ENCODE data around the gene PARD3B. TPM values are rescaled to one million over a fixed set of nuclear protein-coding genes. Genes with fewer than 3 reads are reported as not detected.

Gene PARD3B
- total and polyA plus RNA-seq, 10 of the 15 experiments (the other 5 are each of a cell fraction or from before 2014, with no cell fraction given): 0.01 to 0.54 (median 0.07) TPM; not detected in 7

GRCh38 chr2:205333351-205333750 lies 788.1 kb downstream of the PARD3B start (continued):
- TF ChIP-seq, protein P1, sequence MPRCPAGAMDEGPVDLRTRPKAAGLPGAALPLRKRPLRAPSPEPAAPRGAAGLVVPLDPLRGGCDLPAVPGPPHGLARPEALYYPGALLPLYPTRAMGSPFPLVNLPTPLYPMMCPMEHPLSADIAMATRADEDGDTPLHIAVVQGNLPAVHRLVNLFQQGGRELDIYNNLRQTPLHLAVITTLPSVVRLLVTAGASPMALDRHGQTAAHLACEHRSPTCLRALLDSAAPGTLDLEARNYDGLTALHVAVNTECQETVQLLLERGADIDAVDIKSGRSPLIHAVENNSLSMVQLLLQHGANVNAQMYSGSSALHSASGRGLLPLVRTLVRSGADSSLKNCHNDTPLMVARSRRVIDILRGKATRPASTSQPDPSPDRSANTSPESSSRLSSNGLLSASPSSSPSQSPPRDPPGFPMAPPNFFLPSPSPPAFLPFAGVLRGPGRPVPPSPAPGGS (IDR thresholded peaks at IDR 0.05; ENCODE audit: borderline replicate concordance, insufficient read depth, low read depth, low read length, poor library complexity, severe bottlenecking): no peak

GRCh38 chr2:205337274-205337673 lies 792.0 kb downstream of the PARD3B start:
- Histone ChIP-seq H3K27me3 (replicated peaks in 1 of 2; ENCODE audit: control insufficient read depth in 2 of 2, insufficient read depth in 2 of 2, low read length in 1 of 2) (no peaks in the 10 kb centered on the region), H3K9me3 (replicated peaks; ENCODE audit: control insufficient read depth, insufficient read depth, low read length) (no peaks in the 10 kb centered on the region; the same call in 2 of the 3 replicates), H3K27ac (ENCODE audit: control insufficient read depth, insufficient read depth) (no peak overlapping the region), H3K79me2 (ENCODE audit: control insufficient read depth, insufficient read depth, low read length) (no peaks in the 10 kb centered on the region), H3K4me1 (ENCODE audit: control insufficient read depth, insufficient read depth, low read length) (no peaks in the 10 kb centered on the region), H4K20me1 (ENCODE audit: control insufficient read depth, insufficient read depth) (no peaks in the 10 kb centered on the region), H3K4me3 (no peak overlapping the region), H3K36me3 (ENCODE audit: control insufficient read depth in 2 of 2, insufficient read depth in 2 of 2, low read length in 1 of 2) (no peaks in the 10 kb centered on the region), H3K9ac (ENCODE audit: control insufficient read depth, insufficient read depth, low read length) (no peak overlapping the region), H3K4me2 (ENCODE audit: control insufficient read depth, insufficient read depth) (no peak overlapping the region), H2AFZ (ENCODE audit: control insufficient read depth, low read depth, low read length) (no peak overlapping the region)
- RAD21 ChIA-PET (ENCODE audit: unreplicated experiment): no interaction called here
- SMC1A ChIA-PET (ENCODE audit: uncharacterized antibody, unreplicated experiment): no interaction called here
- CTCF ChIA-PET: interaction anchor here (1.5 kb wide), 1 partner anchor 14 kb away, joined by 5 read pairs; no protein-coding TSS in a partner anchor
- no peak for DNase-seq (ENCODE audit: low read depth, low spot score)
- FAIRE-seq: no peak
- BruUV-seq (replicated peaks): no TSS peak
- no peak for ATAC-seq
- intact Hi-C loops (cut with micrococcal nuclease; ENCODE audit: unreplicated experiment): no loop called here
- POLR2A ChIA-PET: no interaction called here
- in situ Hi-C loops (cut with MboI): no loop called here
- no peak for TF ChIP-seq REST (IDR thresholded peaks at IDR 0.05; ENCODE audit: low read depth, low read length)
- TF ChIP-seq ZZZ3 (IDR thresholded peaks at IDR 0.05; ENCODE audit: control insufficient read depth, insufficient read length, low read depth): no peak
- no peak for TF ChIP-seq EED (IDR thresholded peaks at IDR 0.05; ENCODE audit: low read depth)
- no peak for TF ChIP-seq HSF1 (IDR thresholded peaks at IDR 0.05; ENCODE audit: low read depth, low read length)
- TF ChIP-seq NBN (IDR thresholded peaks at IDR 0.05): no peak
- no peak for TF ChIP-seq E2F4 (IDR thresholded peaks at IDR 0.05; ENCODE audit: low read depth, low read length)
- TF ChIP-seq, protein P2, sequence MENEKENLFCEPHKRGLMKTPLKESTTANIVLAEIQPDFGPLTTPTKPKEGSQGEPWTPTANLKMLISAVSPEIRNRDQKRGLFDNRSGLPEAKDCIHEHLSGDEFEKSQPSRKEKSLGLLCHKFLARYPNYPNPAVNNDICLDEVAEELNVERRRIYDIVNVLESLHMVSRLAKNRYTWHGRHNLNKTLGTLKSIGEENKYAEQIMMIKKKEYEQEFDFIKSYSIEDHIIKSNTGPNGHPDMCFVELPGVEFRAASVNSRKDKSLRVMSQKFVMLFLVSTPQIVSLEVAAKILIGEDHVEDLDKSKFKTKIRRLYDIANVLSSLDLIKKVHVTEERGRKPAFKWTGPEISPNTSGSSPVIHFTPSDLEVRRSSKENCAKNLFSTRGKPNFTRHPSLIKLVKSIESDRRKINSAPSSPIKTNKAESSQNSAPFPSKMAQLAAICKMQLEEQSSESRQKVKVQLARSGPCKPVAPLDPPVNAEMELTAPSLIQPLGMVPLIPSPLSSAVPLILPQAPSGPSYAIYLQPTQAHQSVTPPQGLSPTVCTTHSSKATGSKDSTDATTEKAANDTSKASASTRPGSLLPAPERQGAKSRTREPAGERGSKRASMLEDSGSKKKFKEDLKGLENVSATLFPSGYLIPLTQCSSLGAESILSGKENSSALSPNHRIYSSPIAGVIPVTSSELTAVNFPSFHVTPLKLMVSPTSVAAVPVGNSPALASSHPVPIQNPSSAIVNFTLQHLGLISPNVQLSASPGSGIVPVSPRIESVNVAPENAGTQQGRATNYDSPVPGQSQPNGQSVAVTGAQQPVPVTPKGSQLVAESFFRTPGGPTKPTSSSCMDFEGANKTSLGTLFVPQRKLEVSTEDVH (IDR thresholded peaks at IDR 0.05; ENCODE audit: low read depth, partially characterized antibody): no peak
- TF ChIP-seq, protein P3, sequence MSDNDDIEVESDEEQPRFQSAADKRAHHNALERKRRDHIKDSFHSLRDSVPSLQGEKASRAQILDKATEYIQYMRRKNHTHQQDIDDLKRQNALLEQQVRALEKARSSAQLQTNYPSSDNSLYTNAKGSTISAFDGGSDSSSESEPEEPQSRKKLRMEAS (IDR thresholded peaks at IDR 0.05; ENCODE audit: low read depth, low read length): no peak
- TF ChIP-seq ETV6 (conservative IDR thresholded peaks at IDR 0.05 in 1 of 2, IDR thresholded peaks at IDR 0.05 in 1 of 2; ENCODE audit: borderline replicate concordance in 1 of 2, low read depth in 1 of 2): no peak
- no peak for TF ChIP-seq RCOR1 (conservative IDR thresholded peaks at IDR 0.05; ENCODE audit: low read depth, low read length)
- no peak for TF ChIP-seq RBBP5 (conservative IDR thresholded peaks at IDR 0.05)
